C4-2B (cell line): ENCODE measurements around the gene CEACAM6.

Experiments
- ZFX ChIP-seq: fragments of 450-650 bp; IDR thresholded peaks from 2 replicates; pipeline ENCODE4 v1.6.1; 2017
- TF ChIP-seq, protein P1 (sequence below): fragments of 450-650 bp; conservative IDR thresholded peaks from 2 replicates; pipeline ENCODE4 v1.5.1; 2017; ENCODE audit warnings: mild to moderate bottlenecking

DNA sequence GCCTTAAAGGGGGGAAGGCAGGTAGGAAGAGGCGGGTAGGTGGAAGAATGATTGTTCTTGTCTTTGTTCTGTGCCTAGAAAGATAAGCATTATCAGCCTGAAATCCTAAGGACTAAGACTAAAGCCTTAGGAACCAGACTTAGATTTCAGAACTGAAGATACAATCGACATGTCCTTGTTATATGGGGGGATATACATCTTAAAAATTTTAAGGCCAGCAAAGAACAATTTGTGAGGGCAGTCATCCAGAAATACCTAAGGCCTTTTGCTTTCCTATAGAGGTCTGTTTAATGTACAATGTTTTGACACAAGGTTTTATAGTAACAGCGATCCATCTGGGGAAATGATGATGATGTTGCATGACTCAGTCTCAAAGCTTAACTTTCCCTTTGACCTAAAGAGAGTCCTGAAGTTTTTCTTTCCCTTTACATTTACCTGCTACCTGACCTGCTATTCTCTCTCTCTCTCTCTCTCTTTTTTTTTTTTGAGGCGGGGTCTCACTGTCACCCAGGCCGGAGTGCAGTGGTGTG, 20.2 kb upstream of the CEACAM6 start:
- TF ChIP-seq, protein P1, sequence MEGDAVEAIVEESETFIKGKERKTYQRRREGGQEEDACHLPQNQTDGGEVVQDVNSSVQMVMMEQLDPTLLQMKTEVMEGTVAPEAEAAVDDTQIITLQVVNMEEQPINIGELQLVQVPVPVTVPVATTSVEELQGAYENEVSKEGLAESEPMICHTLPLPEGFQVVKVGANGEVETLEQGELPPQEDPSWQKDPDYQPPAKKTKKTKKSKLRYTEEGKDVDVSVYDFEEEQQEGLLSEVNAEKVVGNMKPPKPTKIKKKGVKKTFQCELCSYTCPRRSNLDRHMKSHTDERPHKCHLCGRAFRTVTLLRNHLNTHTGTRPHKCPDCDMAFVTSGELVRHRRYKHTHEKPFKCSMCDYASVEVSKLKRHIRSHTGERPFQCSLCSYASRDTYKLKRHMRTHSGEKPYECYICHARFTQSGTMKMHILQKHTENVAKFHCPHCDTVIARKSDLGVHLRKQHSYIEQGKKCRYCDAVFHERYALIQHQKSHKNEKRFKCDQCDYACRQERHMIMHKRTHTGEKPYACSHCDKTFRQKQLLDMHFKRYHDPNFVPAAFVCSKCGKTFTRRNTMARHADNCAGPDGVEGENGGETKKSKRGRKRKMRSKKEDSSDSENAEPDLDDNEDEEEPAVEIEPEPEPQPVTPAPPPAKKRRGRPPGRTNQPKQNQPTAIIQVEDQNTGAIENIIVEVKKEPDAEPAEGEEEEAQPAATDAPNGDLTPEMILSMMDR = no peak
- no peak for TF ChIP-seq ZFX
